HAP-1 (cell line): ENCODE results near the gene CYP1B1.

Experiments used
- DNase-seq, 2 experiments: peaks; one replicate each; pipeline ENCODE4 v3.0.0-alpha.2; 2016 to 2020; ENCODE audit warnings: low spot score in 2 of 2
- H3K27me3 ChIP-seq: fragments of 250-450 bp; sonication (Bioruptor Pico); 2 replicates; pipeline ENCODE4 v1.5.1; 2020; ENCODE audit warnings: low read depth, mild to moderate bottlenecking, moderate library complexity
- H3K36me3 ChIP-seq: fragments of 250-450 bp; sonication (Bioruptor Pico); replicated peaks from 2 replicates; pipeline ENCODE4 v1.5.1; 2020; ENCODE audit warnings: mild to moderate bottlenecking
- H3K4me1 ChIP-seq: fragments of 250-450 bp; sonication (Bioruptor Pico); 2 replicates; pipeline ENCODE4 v1.5.1; 2020; ENCODE audit warnings: mild to moderate bottlenecking
- H3K4me3 ChIP-seq: fragments of 250-450 bp; sonication (Bioruptor Pico); 2 replicates; pipeline ENCODE4 v1.5.1; 2020; ENCODE audit warnings: mild to moderate bottlenecking, moderate library complexity
- H3K9me3 ChIP-seq: fragments of 250-450 bp; sonication (Bioruptor Pico); 2 replicates; pipeline ENCODE4 v1.5.1; 2020; ENCODE audit warnings: mild to moderate bottlenecking, moderate library complexity
- in situ Hi-C: fragments of 300-500 bp; cut with MboI; formaldehyde crosslinking; loops from 3 replicates; pipeline ENCODE4 v1.14.3; 2020; ENCODE audit warnings: low sequenced_read_pairs, inconsistent platforms, mixed read lengths

Gene CYP1B1

GRCh38 chr2:38057651-38058410 lies 18.1 kb downstream of the CYP1B1 start:
- H3K9me3 ChIP-seq, result no peaks in the 10 kb centered on the region
- no peak overlapping the region for H3K4me3 ChIP-seq
- H3K27me3 ChIP-seq, result peaks cover 7% of the 10 kb centered on the region
- no peaks in the 10 kb centered on the region for H3K4me1 ChIP-seq
- no peaks in the 10 kb centered on the region for H3K36me3 ChIP-seq
- DNase-seq, result no peak
- in situ Hi-C loops, result no loop called here

- Histone ChIP-seq H3K9me3 (no peaks in the 10 kb centered on the region), H3K4me1 (no peaks in the 10 kb centered on the region), H3K4me3 (no peak overlapping the region), H3K36me3 (no peaks in the 10 kb centered on the region), H3K27me3 (peaks cover 9% of the 10 kb centered on the region)
- in situ Hi-C loops, result no loop called here
- no peak for DNase-seq
These were observed 19.7 kb downstream of the CYP1B1 start for GRCh38 chr2:38056216-38056615.

- Histone ChIP-seq H3K27me3 (no peaks in the 10 kb centered on the region), H3K9me3 (no peaks in the 10 kb centered on the region), H3K4me1 (peaks cover 9% of the 10 kb centered on the region), H3K4me3 (no peak overlapping the region), H3K36me3 (no peaks in the 10 kb centered on the region)
- in situ Hi-C loops, result no loop called here
- no peak for DNase-seq
These were observed 30.1 kb downstream of the CYP1B1 start for GRCh38 chr2:38045811-38046210.

- DNase-seq, result no peak
- in situ Hi-C loops, result no loop called here
- H3K4me1 ChIP-seq, result peaks cover 5% of the 10 kb centered on the region
- no peaks in the 10 kb centered on the region for H3K9me3 ChIP-seq
- H3K36me3 ChIP-seq, result no peaks in the 10 kb centered on the region
- H3K4me3 ChIP-seq, result no peak overlapping the region
- H3K27me3 ChIP-seq, result peaks cover 25% of the 10 kb centered on the region
These were observed 36.6 kb downstream of the CYP1B1 start for GRCh38 chr2:38039121-38039910.

GRCh38 chr2:38038682-38039081 lies 37.3 kb downstream of the CYP1B1 start:
- no peak for DNase-seq
- Histone ChIP-seq H3K4me3 (no peak overlapping the region), H3K36me3 (no peaks in the 10 kb centered on the region), H3K27me3 (peaks cover 25% of the 10 kb centered on the region), H3K9me3 (no peaks in the 10 kb centered on the region), H3K4me1 (peaks cover 5% of the 10 kb centered on the region)
- in situ Hi-C loops, result no loop called here

- in situ Hi-C loops, result no loop called here
- Histone ChIP-seq H3K27me3 (peaks cover 25% of the 10 kb centered on the region), H3K4me1 (peaks cover 5% of the 10 kb centered on the region), H3K4me3 (0 out of 2 replicates have a peak overlapping the region, but pooled peaks have one; percentile 11), H3K36me3 (no peaks in the 10 kb centered on the region), H3K9me3 (no peaks in the 10 kb centered on the region)
- peak in 1 of 2 experiments; percentile 44 for DNase-seq
These were observed 38.0 kb downstream of the CYP1B1 start for GRCh38 chr2:38037757-38038621.

GRCh38 chr2:38037325-38037724 lies 38.6 kb downstream of the CYP1B1 start:
- H3K27me3 ChIP-seq, result peaks cover 25% of the 10 kb centered on the region
- H3K9me3 ChIP-seq, result no peaks in the 10 kb centered on the region
- no peak overlapping the region for H3K4me3 ChIP-seq
- in situ Hi-C loops, result no loop called here
- peaks cover 5% of the 10 kb centered on the region for H3K4me1 ChIP-seq
- no peaks in the 10 kb centered on the region for H3K36me3 ChIP-seq
- DNase-seq, result no peak

- no peaks in the 10 kb centered on the region for H3K36me3 ChIP-seq
- H3K9me3 ChIP-seq, result no peaks in the 10 kb centered on the region
- peaks cover 5% of the 10 kb centered on the region for H3K4me1 ChIP-seq
- no peak for DNase-seq
- H3K4me3 ChIP-seq, result no peak overlapping the region
- in situ Hi-C loops, result no loop called here
- H3K27me3 ChIP-seq, result peaks cover 25% of the 10 kb centered on the region
These were observed 40.0 kb downstream of the CYP1B1 start for GRCh38 chr2:38035968-38036367.

GRCh38 chr2:38033646-38034045 lies 42.3 kb downstream of the CYP1B1 start:
- in situ Hi-C loops, result no loop called here
- peaks cover 5% of the 10 kb centered on the region for H3K4me1 ChIP-seq
- DNase-seq, result no peak
- no peaks in the 10 kb centered on the region for H3K9me3 ChIP-seq
- H3K4me3 ChIP-seq, result no peak overlapping the region
- peaks cover 22% of the 10 kb centered on the region for H3K27me3 ChIP-seq
- no peaks in the 10 kb centered on the region for H3K36me3 ChIP-seq

- no peak for DNase-seq
- H3K27me3 ChIP-seq, result peaks cover 15% of the 10 kb centered on the region
- no peaks in the 10 kb centered on the region for H3K9me3 ChIP-seq
- no peak overlapping the region for H3K4me3 ChIP-seq
- in situ Hi-C loops, result no loop called here
- no peaks in the 10 kb centered on the region for H3K4me1 ChIP-seq
- no peaks in the 10 kb centered on the region for H3K36me3 ChIP-seq
These were observed 43.0 kb downstream of the CYP1B1 start for GRCh38 chr2:38032946-38033345.

GRCh38 chr2:38030635-38031355 lies 45.2 kb downstream of the CYP1B1 start:
- H3K4me3 ChIP-seq, result no peak overlapping the region
- no peak for DNase-seq
- H3K4me1 ChIP-seq, result no peaks in the 10 kb centered on the region
- no peaks in the 10 kb centered on the region for H3K9me3 ChIP-seq
- H3K27me3 ChIP-seq, result peaks cover 4% of the 10 kb centered on the region; the same call in 1 of the 2 replicates
- H3K36me3 ChIP-seq, result no peaks in the 10 kb centered on the region
- in situ Hi-C loops, result no loop called here

- Histone ChIP-seq H3K4me1 (no peaks in the 10 kb centered on the region), H3K27me3 (no peaks in the 10 kb centered on the region), H3K4me3 (no peak overlapping the region), H3K36me3 (no peaks in the 10 kb centered on the region), H3K9me3 (no peaks in the 10 kb centered on the region)
- in situ Hi-C loops, result no loop called here
- no peak for DNase-seq
These were observed 46.4 kb downstream of the CYP1B1 start for GRCh38 chr2:38029512-38029911.

- H3K27me3 ChIP-seq, result 0 out of 2 replicates have a peak, but pooled peaks cover under 1% of the 10 kb centered on the region
- no peaks in the 10 kb centered on the region for H3K9me3 ChIP-seq
- no peak overlapping the region for H3K4me3 ChIP-seq
- no peaks in the 10 kb centered on the region for H3K4me1 ChIP-seq
- no peak for DNase-seq
- in situ Hi-C loops, result no loop called here
- H3K36me3 ChIP-seq, result no peaks in the 10 kb centered on the region
These were observed 47.1 kb downstream of the CYP1B1 start for GRCh38 chr2:38028829-38029228.
